Gastroesophageal sphincter (tissue), 3 donors: ENCODE data around the gene NAALADL2.

ENCODE experiments used
- CTCF ChIP-seq, 4 experiments: fragments of 200-600 bp in 2 of 4; fragments of 450-650 bp in 2 of 4; sonication (generic) in 1 of 4; IDR thresholded peaks; one replicate each; pipeline ENCODE4 v1.5.1; 2017 to 2019; ENCODE audit warnings: antibody characterized with exemption in 4 of 4, mild to moderate bottlenecking in 2 of 4, moderate library complexity in 2 of 4
- EP300 ChIP-seq: sonication (generic); formaldehyde crosslinking; IDR thresholded peaks from one replicate; pipeline ENCODE4 v1.6.1; 2017; ENCODE audit warnings: antibody characterized with exemption, mild to moderate bottlenecking
- POLR2A ChIP-seq, 2 donors: fragments of 450-650 bp; IDR thresholded peaks; one replicate each; pipeline ENCODE4 v1.6.1; 2017; ENCODE audit warnings: antibody characterized with exemption in 2 of 2, mild to moderate bottlenecking in 2 of 2, moderate library complexity in 1 of 2
- POLR2AphosphoS5 ChIP-seq: sonication (generic); formaldehyde crosslinking; IDR thresholded peaks from one replicate; pipeline ENCODE4 v1.6.1; 2017; ENCODE audit warnings: antibody characterized with exemption

GRCh38 chr3:175242243-175242642, 383.1 kb downstream of the NAALADL2 start:
- TF ChIP-seq CTCF (IDR thresholded peaks at IDR 0.05) (no peak), POLR2A (IDR thresholded peaks at IDR 0.05) (no peak), POLR2AphosphoS5 (no peak), EP300 (no peak)
